Erythroblast (primary cell): Measurements from ENCODE around the gene GPR35.

Experiments used
- GATA1 ChIP-seq: IDR thresholded peaks from 2 replicates; pipeline ENCODE4 v1.6.1; 2011; ENCODE audit warnings: low read depth, mild to moderate bottlenecking, control low read depth, low read length, moderate library complexity
- POLR2A ChIP-seq: IDR thresholded peaks from 2 replicates; pipeline ENCODE4 v1.6.1; 2011; ENCODE audit warnings: mild to moderate bottlenecking, low read length

GRCh38 chr2:240622531-240623235 lies 2.6 kb upstream of the GPR35 start:
- TF ChIP-seq POLR2A (no peak), GATA1 (no peak)
